NT2/D1 (cell line): ENCODE data around the gene TIAM2.

Source experiments
- SUZ12 ChIP-seq: IDR thresholded peaks from 2 replicates; pipeline ENCODE4 v1.6.1; 2011; ENCODE audit not compliant: insufficient read length, insufficient read depth; ENCODE audit errors: extremely low read depth
- YY1 ChIP-seq: IDR thresholded peaks from 2 replicates; pipeline ENCODE4 v1.6.1; 2011; ENCODE audit not compliant: insufficient read length, insufficient read depth
- ZNF274 ChIP-seq: IDR thresholded peaks from 2 replicates; pipeline ENCODE4 v1.6.1; 2011; ENCODE audit warnings: mild to moderate bottlenecking, low read depth, low read length

- TF ChIP-seq ZNF274 (no peak), SUZ12 (no peak), YY1 (no peak)
Measured at GRCh38 chr6:155291291-155291690, 296.2 kb downstream of the TIAM2 start.
